Left ventricle myocardium inferior (tissue), 1 donor: ENCODE measurements around the gene TCF4. TPM values are rescaled to one million over a fixed set of nuclear protein-coding genes. Genes with fewer than 3 reads are reported as not detected.
A peak's percentile ranks its signal among the peaks of the same experiment; 100 is the strongest.

ENCODE experiments used
- DNase-seq: peaks from one replicate; pipeline ENCODE4 v3.0.0-alpha.2; 2020
- H3K27ac ChIP-seq: fragments of 200-600 bp; replicated peaks from 2 replicates; pipeline ENCODE4 v1.8.0; 2021
- H3K27me3 ChIP-seq: fragments of 200-600 bp; 2 replicates; pipeline ENCODE4 v1.8.0; 2021; ENCODE audit warnings: low read depth
- H3K36me3 ChIP-seq: fragments of 200-600 bp; 2 replicates; pipeline ENCODE4 v1.8.0; 2021
- H3K4me1 ChIP-seq: fragments of 200-600 bp; 2 replicates; pipeline ENCODE4 v1.8.0; 2021
- H3K4me3 ChIP-seq: fragments of 200-600 bp; 2 replicates; pipeline ENCODE4 v1.8.0; 2021; ENCODE audit warnings: mild to moderate bottlenecking, moderate library complexity
- H3K9me3 ChIP-seq: fragments of 200-600 bp; replicated peaks from 2 replicates; pipeline ENCODE4 v1.8.0; 2021
- intact Hi-C: fragments of 100-400 bp; cut with micrococcal nuclease; formaldehyde crosslinking; loops from one replicate; pipeline ENCODE4 v1.11.0; 2022
- long read RNA-seq: library from polyadenylated mRNA; unstranded; transcript quantifications from one replicate; pipeline ENCODE4 v2.0.0, GENCODE V29; 2021
- total RNA-seq: library from RNA; stranded (reverse); fragmentation: NEBNext Ultra II Directional; extraction: Animal tissue kit (Norgen Biotek cat#: 25700); gene quantifications from one replicate; pipeline ENCODE4 v1.2.1, GENCODE V29; 2021
- TF ChIP-seq, protein P1 (sequence below): fragments of 200-600 bp; IDR thresholded peaks from 2 replicates; pipeline ENCODE4 v1.8.0; 2021; ENCODE audit warnings: antibody characterized with exemption, mild to moderate bottlenecking, borderline replicate concordance
- donor health status: DM: no; HTN: yes; CAD: no; lungs with severe emphysema.

TCF4 gene
- total RNA-seq: 58.9 TPM
- long read RNA-seq, full-length matches to known transcripts: 23 of 44 reads
- long read RNA-seq, partial matches to known transcripts: 4 of 44 reads
- long read RNA-seq, other reads (novel, unspliced or antisense): 17 of 44 reads

GRCh38 chr18:55588111-55588869 is at the start of gene TCF4:
TCF4 (minus strand) TSS chr18:55588192; CDS start chr18:55587116, 1,076 bp downstream.
- intact Hi-C loops: loop anchor here (5.0 to 10.0 kb wide), 2 partner anchors 73 to 279 kb away; no protein-coding TSS in a partner anchor
- DNase-seq: peak; percentile 69
- TF ChIP-seq, protein P1, sequence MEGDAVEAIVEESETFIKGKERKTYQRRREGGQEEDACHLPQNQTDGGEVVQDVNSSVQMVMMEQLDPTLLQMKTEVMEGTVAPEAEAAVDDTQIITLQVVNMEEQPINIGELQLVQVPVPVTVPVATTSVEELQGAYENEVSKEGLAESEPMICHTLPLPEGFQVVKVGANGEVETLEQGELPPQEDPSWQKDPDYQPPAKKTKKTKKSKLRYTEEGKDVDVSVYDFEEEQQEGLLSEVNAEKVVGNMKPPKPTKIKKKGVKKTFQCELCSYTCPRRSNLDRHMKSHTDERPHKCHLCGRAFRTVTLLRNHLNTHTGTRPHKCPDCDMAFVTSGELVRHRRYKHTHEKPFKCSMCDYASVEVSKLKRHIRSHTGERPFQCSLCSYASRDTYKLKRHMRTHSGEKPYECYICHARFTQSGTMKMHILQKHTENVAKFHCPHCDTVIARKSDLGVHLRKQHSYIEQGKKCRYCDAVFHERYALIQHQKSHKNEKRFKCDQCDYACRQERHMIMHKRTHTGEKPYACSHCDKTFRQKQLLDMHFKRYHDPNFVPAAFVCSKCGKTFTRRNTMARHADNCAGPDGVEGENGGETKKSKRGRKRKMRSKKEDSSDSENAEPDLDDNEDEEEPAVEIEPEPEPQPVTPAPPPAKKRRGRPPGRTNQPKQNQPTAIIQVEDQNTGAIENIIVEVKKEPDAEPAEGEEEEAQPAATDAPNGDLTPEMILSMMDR: no peak

GRCh38 chr18:55637204-55637603 is 49.2 kb upstream of the TCF4 start:
- Histone ChIP-seq H3K36me3 (no peaks in the 10 kb centered on the region), H3K9me3 (peaks cover 14% of the 10 kb centered on the region), H3K4me3 (no peak overlapping the region), H3K27ac (no peak overlapping the region), H3K27me3 (no peaks in the 10 kb centered on the region), H3K4me1 (no peaks in the 10 kb centered on the region)
- TF ChIP-seq, protein P1: no peak
- no peak for DNase-seq
- intact Hi-C loops: no loop called here

More at GRCh38 chr18:55588111-55588869, at the start of gene TCF4:
- H3K27ac ChIP-seq: peak within 1 kb of the TSS; percentile 90
- H3K36me3 ChIP-seq: no peaks in the 10 kb centered on the region
- peak within 1 kb of the TSS; percentile 80 for H3K4me3 ChIP-seq
- no peaks in the 10 kb centered on the region for H3K9me3 ChIP-seq
- peaks cover 53% of the 10 kb centered on the region for H3K4me1 ChIP-seq
- no peaks in the 10 kb centered on the region for H3K27me3 ChIP-seq

DNA sequence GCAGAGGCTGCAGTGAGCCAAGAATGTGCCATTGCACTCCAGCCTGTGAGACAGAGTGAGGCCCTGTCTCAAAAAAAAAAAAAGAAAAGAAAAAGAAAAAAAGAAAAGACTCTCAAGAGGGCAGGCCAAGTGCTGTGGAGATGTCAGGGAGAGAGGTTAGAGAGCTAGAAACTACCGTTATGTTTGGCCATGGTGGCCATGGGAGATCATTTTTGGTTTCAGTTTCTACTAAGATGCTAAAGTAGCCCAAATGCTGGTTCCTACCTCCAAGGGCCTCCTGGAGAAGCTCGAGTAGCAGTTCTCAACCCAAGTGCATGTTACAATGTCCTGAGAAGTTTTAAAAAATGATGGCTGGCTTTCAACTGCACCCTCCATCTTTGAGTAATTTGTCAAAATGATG is 47.4 kb upstream of the TCF4 start:
- H3K27me3 ChIP-seq: no peaks in the 10 kb centered on the region
- H3K9me3 ChIP-seq: no peaks in the 10 kb centered on the region
- intact Hi-C loops: no loop called here
- no peak overlapping the region for H3K27ac ChIP-seq
- no peak overlapping the region for H3K4me3 ChIP-seq
- H3K36me3 ChIP-seq: no peaks in the 10 kb centered on the region
- TF ChIP-seq, protein P1: no peak
- H3K4me1 ChIP-seq: no peaks in the 10 kb centered on the region
- no peak for DNase-seq

GRCh38 chr18:55634545-55634944 is 46.6 kb upstream of the TCF4 start:
- no peak for DNase-seq
- H3K27me3 ChIP-seq: no peaks in the 10 kb centered on the region
- no peak overlapping the region for H3K27ac ChIP-seq
- H3K9me3 ChIP-seq: no peaks in the 10 kb centered on the region
- H3K4me1 ChIP-seq: no peaks in the 10 kb centered on the region
- TF ChIP-seq, protein P1: no peak
- H3K36me3 ChIP-seq: no peaks in the 10 kb centered on the region
- intact Hi-C loops: no loop called here
- H3K4me3 ChIP-seq: no peak overlapping the region

- Histone ChIP-seq H3K4me3 (no peak overlapping the region), H3K27ac (no peak overlapping the region), H3K4me1 (no peaks in the 10 kb centered on the region), H3K9me3 (no peaks in the 10 kb centered on the region), H3K36me3 (no peaks in the 10 kb centered on the region), H3K27me3 (no peaks in the 10 kb centered on the region)
- TF ChIP-seq, protein P1: no peak
- intact Hi-C loops: no loop called here
- no peak for DNase-seq
These were observed 45.0 kb upstream of the TCF4 start for GRCh38 chr18:55633032-55633431.
